Measurements from ENCODE around the gene TBX15.

DNA sequence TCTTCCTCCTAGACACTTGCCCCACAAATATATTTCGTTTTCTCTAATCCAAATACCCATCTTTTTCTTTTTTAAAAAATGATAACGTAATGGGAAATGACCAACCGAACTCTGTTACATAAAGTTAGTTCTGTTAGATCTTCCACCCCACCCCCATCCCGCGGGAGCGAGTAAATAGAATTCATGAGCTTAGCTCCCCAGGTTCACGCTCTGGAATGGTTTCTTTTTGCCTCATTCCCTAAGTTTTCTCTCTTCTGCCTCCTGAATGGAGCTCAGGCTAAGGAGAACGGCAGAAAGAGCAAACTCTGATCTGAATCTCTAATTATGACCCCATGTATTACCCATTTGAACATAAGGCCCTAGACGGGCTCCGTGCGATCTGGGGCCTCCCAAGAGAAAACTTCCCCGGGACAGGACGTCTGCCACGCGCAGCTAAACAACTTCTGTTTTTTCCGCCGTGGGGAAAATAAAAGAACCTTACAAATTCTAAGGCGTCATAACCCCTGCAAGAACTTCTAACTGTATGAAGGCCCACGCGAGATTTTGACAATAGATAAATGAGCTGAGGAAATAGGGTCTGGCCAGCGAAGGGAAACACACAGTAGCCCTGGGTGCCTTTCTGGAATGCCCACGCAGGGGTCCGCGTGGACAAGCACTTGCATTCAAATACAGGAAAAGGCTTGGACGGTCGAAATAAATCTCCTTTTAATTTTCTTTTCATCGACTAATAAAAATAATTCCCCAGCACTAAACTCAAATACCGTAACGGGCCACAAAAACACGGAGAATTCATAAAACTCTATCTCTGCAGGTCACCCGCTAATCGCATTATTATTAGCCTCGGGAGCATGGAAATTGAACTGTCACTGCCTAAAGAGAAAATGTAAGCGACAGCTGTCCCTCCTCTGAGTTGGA, 2.2 kb downstream of the TBX15 start:
- no peak for TF ChIP-seq POLR2A (IDR thresholded peaks at IDR 0.05)
- TF ChIP-seq, protein P1, sequence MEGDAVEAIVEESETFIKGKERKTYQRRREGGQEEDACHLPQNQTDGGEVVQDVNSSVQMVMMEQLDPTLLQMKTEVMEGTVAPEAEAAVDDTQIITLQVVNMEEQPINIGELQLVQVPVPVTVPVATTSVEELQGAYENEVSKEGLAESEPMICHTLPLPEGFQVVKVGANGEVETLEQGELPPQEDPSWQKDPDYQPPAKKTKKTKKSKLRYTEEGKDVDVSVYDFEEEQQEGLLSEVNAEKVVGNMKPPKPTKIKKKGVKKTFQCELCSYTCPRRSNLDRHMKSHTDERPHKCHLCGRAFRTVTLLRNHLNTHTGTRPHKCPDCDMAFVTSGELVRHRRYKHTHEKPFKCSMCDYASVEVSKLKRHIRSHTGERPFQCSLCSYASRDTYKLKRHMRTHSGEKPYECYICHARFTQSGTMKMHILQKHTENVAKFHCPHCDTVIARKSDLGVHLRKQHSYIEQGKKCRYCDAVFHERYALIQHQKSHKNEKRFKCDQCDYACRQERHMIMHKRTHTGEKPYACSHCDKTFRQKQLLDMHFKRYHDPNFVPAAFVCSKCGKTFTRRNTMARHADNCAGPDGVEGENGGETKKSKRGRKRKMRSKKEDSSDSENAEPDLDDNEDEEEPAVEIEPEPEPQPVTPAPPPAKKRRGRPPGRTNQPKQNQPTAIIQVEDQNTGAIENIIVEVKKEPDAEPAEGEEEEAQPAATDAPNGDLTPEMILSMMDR (IDR thresholded peaks at IDR 0.05), result no peak

Measured in thyroid gland (tissue), 4 donors.